ENCODE results near the gene ASCL1. TPM values are rescaled to one million over a fixed set of nuclear protein-coding genes. Genes with fewer than 3 reads are reported as not detected.

ASCL1 gene
- total RNA-seq, 1 donor = 0.10 TPM

GRCh38 chr12:102939059-102939458 is 18.4 kb upstream of the ASCL1 start:
- Histone ChIP-seq H3K4me1 (ENCODE audit: insufficient read depth, low read length) (no peaks in the 10 kb centered on the region), H3K27me3 (ENCODE audit: insufficient read depth, low read length) (peaks cover 2% of the 10 kb centered on the region), H3K9me3 (ENCODE audit: low read depth, low read length) (peaks cover 7% of the 10 kb centered on the region), H3K4me3 (ENCODE audit: low read length) (no peak overlapping the region)

GRCh38 chr12:102939670-102940222 is 17.7 kb upstream of the ASCL1 start:
- H3K9me3 ChIP-seq (ENCODE audit: low read depth, low read length) = peaks cover 7% of the 10 kb centered on the region
- H3K4me3 ChIP-seq (ENCODE audit: low read length) = no peak overlapping the region
- peaks cover 2% of the 10 kb centered on the region for H3K27me3 ChIP-seq (ENCODE audit: insufficient read depth, low read length)
- no peaks in the 10 kb centered on the region for H3K4me1 ChIP-seq (ENCODE audit: insufficient read depth, low read length)

- Histone ChIP-seq H3K27me3 (ENCODE audit: insufficient read depth, low read length) (peaks cover 29% of the 10 kb centered on the region), H3K9me3 (ENCODE audit: low read depth, low read length) (peaks cover 4% of the 10 kb centered on the region), H3K4me1 (ENCODE audit: insufficient read depth, low read length) (no peaks in the 10 kb centered on the region), H3K4me3 (ENCODE audit: low read length) (no peak overlapping the region)
Measured at GRCh38 chr12:102946042-102946441, 11.4 kb upstream of the ASCL1 start.

- no peaks in the 10 kb centered on the region for H3K9me3 ChIP-seq (ENCODE audit: low read depth, low read length)
- no peaks in the 10 kb centered on the region for H3K4me1 ChIP-seq (ENCODE audit: insufficient read depth, low read length)
- peaks cover 55% of the 10 kb centered on the region for H3K27me3 ChIP-seq (ENCODE audit: insufficient read depth, low read length)
- H3K4me3 ChIP-seq (ENCODE audit: low read length) = no peak overlapping the region
Measured at GRCh38 chr12:102948941-102949352, 8.5 kb upstream of the ASCL1 start.

GRCh38 chr12:102950107-102950949 is 7.1 kb upstream of the ASCL1 start:
- Histone ChIP-seq H3K4me1 (ENCODE audit: insufficient read depth, low read length) (no peaks in the 10 kb centered on the region), H3K4me3 (ENCODE audit: low read length) (no peak overlapping the region), H3K9me3 (ENCODE audit: low read depth, low read length) (no peaks in the 10 kb centered on the region), H3K27me3 (ENCODE audit: insufficient read depth, low read length) (peaks cover 66% of the 10 kb centered on the region)

GRCh38 chr12:102950950-102951619 is 6.4 kb upstream of the ASCL1 start:
- no peaks in the 10 kb centered on the region for H3K4me1 ChIP-seq (ENCODE audit: insufficient read depth, low read length)
- peaks cover 73% of the 10 kb centered on the region for H3K27me3 ChIP-seq (ENCODE audit: insufficient read depth, low read length)
- no peak overlapping the region for H3K4me3 ChIP-seq (ENCODE audit: low read length)
- no peaks in the 10 kb centered on the region for H3K9me3 ChIP-seq (ENCODE audit: low read depth, low read length)

GRCh38 chr12:102951841-102952240 is 5.6 kb upstream of the ASCL1 start:
- Histone ChIP-seq H3K4me3 (ENCODE audit: low read length) (no peak overlapping the region), H3K4me1 (ENCODE audit: insufficient read depth, low read length) (no peaks in the 10 kb centered on the region), H3K27me3 (ENCODE audit: insufficient read depth, low read length) (peaks cover 79% of the 10 kb centered on the region), H3K9me3 (ENCODE audit: low read depth, low read length) (no peaks in the 10 kb centered on the region)

GRCh38 chr12:102953221-102953620 is 4.3 kb upstream of the ASCL1 start:
- H3K4me3 ChIP-seq (ENCODE audit: low read length) = no peak overlapping the region
- peaks cover 83% of the 10 kb centered on the region for H3K27me3 ChIP-seq (ENCODE audit: insufficient read depth, low read length)
- H3K9me3 ChIP-seq (ENCODE audit: low read depth, low read length) = no peaks in the 10 kb centered on the region

GRCh38 chr12:102954134-102954533 is 3.3 kb upstream of the ASCL1 start:
- Histone ChIP-seq H3K27me3 (ENCODE audit: insufficient read depth, low read length) (peaks cover 86% of the 10 kb centered on the region), H3K9me3 (ENCODE audit: low read depth, low read length) (no peaks in the 10 kb centered on the region), H3K4me1 (ENCODE audit: insufficient read depth, low read length) (peaks cover 6% of the 10 kb centered on the region), H3K4me3 (ENCODE audit: low read length) (no peak overlapping the region)

More at GRCh38 chr12:102953221-102953620, 4.3 kb upstream of the ASCL1 start:
- H3K4me1 ChIP-seq (ENCODE audit: insufficient read depth, low read length) = peaks cover 5% of the 10 kb centered on the region

- Histone ChIP-seq H3K9me3 (ENCODE audit: low read depth, low read length) (no peaks in the 10 kb centered on the region), H3K4me3 (ENCODE audit: low read length) (no peak overlapping the region), H3K27me3 (ENCODE audit: insufficient read depth, low read length) (peaks cover 86% of the 10 kb centered on the region), H3K4me1 (ENCODE audit: insufficient read depth, low read length) (peaks cover 6% of the 10 kb centered on the region)
Measured at GRCh38 chr12:102955926-102956737, 1.3 kb upstream of the ASCL1 start.

GRCh38 chr12:102956738-102957327 is 641 bp upstream of the ASCL1 start:
- Histone ChIP-seq H3K4me3 (ENCODE audit: low read length) (no peak overlapping the region), H3K27me3 (ENCODE audit: insufficient read depth, low read length) (peaks cover 86% of the 10 kb centered on the region), H3K4me1 (ENCODE audit: insufficient read depth, low read length) (peaks cover 6% of the 10 kb centered on the region), H3K9me3 (ENCODE audit: low read depth, low read length) (no peaks in the 10 kb centered on the region)

GRCh38 chr12:102958073-102958829 is 777 bp downstream of the ASCL1 start:
- no peaks in the 10 kb centered on the region for H3K9me3 ChIP-seq (ENCODE audit: low read depth, low read length)
- H3K4me3 ChIP-seq (ENCODE audit: low read length) = no peak overlapping the region
- peaks cover 85% of the 10 kb centered on the region for H3K27me3 ChIP-seq (ENCODE audit: insufficient read depth, low read length)
- peaks cover 6% of the 10 kb centered on the region for H3K4me1 ChIP-seq (ENCODE audit: insufficient read depth, low read length)

GRCh38 chr12:102958830-102959176 is 1.3 kb downstream of the ASCL1 start:
- Histone ChIP-seq H3K4me1 (ENCODE audit: insufficient read depth, low read length) (peaks cover 6% of the 10 kb centered on the region), H3K27me3 (ENCODE audit: insufficient read depth, low read length) (peaks cover 88% of the 10 kb centered on the region), H3K9me3 (ENCODE audit: low read depth, low read length) (no peaks in the 10 kb centered on the region), H3K4me3 (ENCODE audit: low read length) (no peak overlapping the region)

GRCh38 chr12:102959391-102959790 is 1.9 kb downstream of the ASCL1 start:
- H3K4me1 ChIP-seq (ENCODE audit: insufficient read depth, low read length) = peaks cover 6% of the 10 kb centered on the region
- H3K9me3 ChIP-seq (ENCODE audit: low read depth, low read length) = no peaks in the 10 kb centered on the region
- H3K27me3 ChIP-seq (ENCODE audit: insufficient read depth, low read length) = peaks cover 92% of the 10 kb centered on the region
- no peak overlapping the region for H3K4me3 ChIP-seq (ENCODE audit: low read length)

Measured in mononuclear cell (primary cell).